HepG2 (cell line): ENCODE results near the gene SUN5. TPM values are rescaled to one million over a fixed set of nuclear protein-coding genes. Genes with fewer than 3 reads are reported as not detected.
A peak's percentile ranks its signal among the peaks of the same experiment; 100 is the strongest.

ENCODE experiments used
- ATAC-seq: fragments of 200-7000 bp; cut with Tn5 transposase; 3 replicates; pipeline ENCODE4 v1.9.1; 2020; ENCODE audit warnings: mild to moderate bottlenecking, moderate library complexity
- BruUV-seq: library from RNA; stranded (reverse); fragments of 400-500 nt; replicated peaks from 2 replicates; lab custom pipeline; 2021; lab: Mats Ljungman, UMichigan
- CTCF ChIA-PET: fragments of 300-600 bp; formaldehyde crosslinking; extraction: SDS; loops from one replicate; lab custom pipeline; 2021; ENCODE audit warnings: low total read pairs, inconsistent platforms, low intra/inter-chr PET ratio; lab: Yijun Ruan, JAX
- POLR2A ChIA-PET: fragments of 350-600 bp; sonication (Branson Sonifier 250); formaldehyde crosslinking; loops from one replicate; lab custom pipeline; 2020; ENCODE audit warnings: antibody characterized with exemption, inconsistent platforms; lab: Yijun Ruan, JAX
- DNase-seq: peaks from one replicate; pipeline ENCODE4 v3.0.0-alpha.2; 2015; ENCODE audit warnings: low spot score
- FAIRE-seq: peaks from 3 replicates; lab custom pipeline; 2011; peaks lifted over from hg19 to GRCh38; lab: Jason Lieb, UNC
- H2AFZ ChIP-seq: one replicate; pipeline ENCODE4 v1.6.1; 2011; ENCODE audit warnings: low read length, inconsistent platforms
- H3K27ac ChIP-seq: fragments of 300-600 bp; 3 replicates; pipeline ENCODE4 v1.8.0; 2011; ENCODE audit warnings: mixed run types, mild to moderate bottlenecking, mixed read lengths, low read length, inconsistent platforms; ENCODE audit not compliant: insufficient read depth; ENCODE audit errors: extremely low read length
- H3K27me3 ChIP-seq, 2 experiments: fragments of 200-600 bp in 1 of 2; 2 replicates in 1 of 2; 3 replicates in 1 of 2; pipeline versions ENCODE4 v1.6.0 to v1.8.0; 2011; ENCODE audit warnings: low read length in 2 of 2, mild to moderate bottlenecking in 2 of 2, moderate library complexity in 2 of 2, inconsistent platforms in 1 of 2; ENCODE audit not compliant: insufficient read depth in 2 of 2, control insufficient read depth in 1 of 2
- H3K36me3 ChIP-seq, 2 experiments: fragments of 200-600 bp in 1 of 2; replicated peaks in 1 of 2; 2 replicates in 1 of 2; 3 replicates in 1 of 2; pipeline versions ENCODE4 v1.5.1 to v1.8.0; 2011; ENCODE audit warnings: low read length in 2 of 2, inconsistent platforms in 1 of 2; ENCODE audit not compliant: insufficient read depth in 2 of 2, control insufficient read depth in 1 of 2
- H3K4me1 ChIP-seq: 2 replicates; pipeline ENCODE4 v1.5.1; 2012; ENCODE audit warnings: low read length, inconsistent platforms; ENCODE audit not compliant: insufficient read depth
- H3K4me2 ChIP-seq: 2 replicates; pipeline ENCODE4 v1.6.0; 2011; ENCODE audit warnings: low read depth, low read length, inconsistent platforms
- H3K4me3 ChIP-seq, 3 experiments: fragments of 200-600 bp in 1 of 3; sonication (generic), shearing (Covaris generic) in 1 of 3; replicated peaks in 1 of 3; 2 replicates each; pipeline ENCODE4 v1.5.1; 2011 to 2016; ENCODE audit warnings: low read length in 3 of 3, inconsistent platforms in 2 of 3, low read depth in 2 of 3, mild to moderate bottlenecking in 2 of 3, control low read depth in 1 of 3, mixed read lengths in 1 of 3; ENCODE audit not compliant: insufficient read depth in 1 of 3
- H3K79me2 ChIP-seq: one replicate; pipeline ENCODE4 v1.6.1; 2011; ENCODE audit warnings: low read length, inconsistent platforms; ENCODE audit not compliant: insufficient read depth
- H3K9ac ChIP-seq: 2 replicates; pipeline ENCODE4 v1.6.0; 2011; ENCODE audit warnings: mild to moderate bottlenecking, low read depth, low read length, inconsistent platforms; ENCODE audit not compliant: insufficient read depth
- H3K9me3 ChIP-seq: 2 replicates; pipeline ENCODE4 v1.5.1; 2012; ENCODE audit warnings: mild to moderate bottlenecking, low read length
- H4K20me1 ChIP-seq: 2 replicates; pipeline ENCODE4 v1.6.0; 2011; ENCODE audit warnings: inconsistent platforms, mild to moderate bottlenecking, low read length, moderate library complexity; ENCODE audit not compliant: insufficient read depth
- AGO2 ChIP-seq: fragments of 200-400 bp; formaldehyde crosslinking; optimal IDR thresholded peaks from 2 replicates; pipeline ENCODE3; 2017; ENCODE audit warnings: mild to moderate bottlenecking, low read depth, low read length, moderate library complexity
- CREM ChIP-seq, 2 experiments: sonication (generic) in 1 of 2; formaldehyde crosslinking in 1 of 2; IDR thresholded peaks; 2 replicates each; pipeline versions ENCODE4 v1.4.0 to v1.6.1; 2016 to 2020; ENCODE audit warnings: antibody characterized with exemption in 1 of 2, mild to moderate bottlenecking in 1 of 2, missing genetic modification reagents in 1 of 2
- DR1 ChIP-seq: sonication (generic); formaldehyde crosslinking; IDR thresholded peaks from 2 replicates; pipeline ENCODE4 v1.8.0; 2021; ENCODE audit warnings: mild to moderate bottlenecking, missing genetic modification reagents, inconsistent platforms
- HDAC1 ChIP-seq: sonication (generic); formaldehyde crosslinking; IDR thresholded peaks from 2 replicates; pipeline ENCODE4 v1.5.1; 2020; ENCODE audit warnings: mild to moderate bottlenecking, missing genetic modification reagents
- HNRNPLL ChIP-seq: fragments of 200-400 bp; formaldehyde crosslinking; IDR thresholded peaks from 2 replicates; pipeline ENCODE4 v1.6.1; 2017; ENCODE audit warnings: mild to moderate bottlenecking, low read depth, low read length; ENCODE audit not compliant: poor library complexity, severe bottlenecking
- MED13 ChIP-seq: sonication (generic); formaldehyde crosslinking; IDR thresholded peaks from 2 replicates; pipeline ENCODE4 v1.5.0; 2020; ENCODE audit warnings: missing genetic modification reagents
- MED8 ChIP-seq: sonication (generic); formaldehyde crosslinking; IDR thresholded peaks from 2 replicates; pipeline ENCODE4 v1.8.1; 2023; ENCODE audit warnings: mild to moderate bottlenecking, missing genetic modification reagents; ENCODE audit not compliant: insufficient replicate concordance
- NR2F2 ChIP-seq: IDR thresholded peaks from 2 replicates; pipeline ENCODE4 v1.6.1; 2012; ENCODE audit warnings: low read depth, inconsistent platforms, borderline replicate concordance
- PAF1 ChIP-seq: IDR thresholded peaks from 2 replicates; pipeline ENCODE4 v1.6.1; 2016; ENCODE audit warnings: missing genetic modification reagents, missing compliant biosample characterization
- SOX6 ChIP-seq, 2 experiments: fragments of 450-650 bp in 1 of 2; sonication (generic) in 1 of 2; formaldehyde crosslinking in 1 of 2; IDR thresholded peaks; 2 replicates each; pipeline versions ENCODE4 v1.4.0 to v1.6.1; 2017 to 2020; ENCODE audit warnings: antibody characterized with exemption in 1 of 2, mild to moderate bottlenecking in 1 of 2, missing genetic modification reagents in 1 of 2
- SRY ChIP-seq: sonication (generic); formaldehyde crosslinking; IDR thresholded peaks from 2 replicates; pipeline ENCODE4 v1.8.0; 2022; ENCODE audit warnings: mild to moderate bottlenecking, missing genetic modification reagents
- TEAD3 ChIP-seq: optimal IDR thresholded peaks from 2 replicates; pipeline ENCODE3; 2016; ENCODE audit warnings: borderline replicate concordance
- TGIF2 ChIP-seq: IDR thresholded peaks from 2 replicates; pipeline ENCODE4 v1.6.1; 2016; ENCODE audit warnings: control low read depth, missing compliant biosample characterization
- ZKSCAN1 ChIP-seq: fragments of 150-350 bp; IDR thresholded peaks from 2 replicates; pipeline ENCODE4 v1.6.1; 2014; ENCODE audit warnings: low read length
- ZNF207 ChIP-seq: fragments of 450-650 bp; IDR thresholded peaks from 2 replicates; pipeline ENCODE4 v1.6.1; 2016; ENCODE audit warnings: antibody characterized with exemption, borderline replicate concordance
- ZNF780A ChIP-seq: sonication (generic); formaldehyde crosslinking; IDR thresholded peaks from 2 replicates; pipeline ENCODE4 v1.8.0; 2022; ENCODE audit warnings: mild to moderate bottlenecking, missing genetic modification reagents, moderate library complexity
- WGBS: methylation state at CpG from one replicate; pipeline ENCODE4 v1.1.6; 2017; ENCODE audit warnings: low lambda C conversion rate; 5-methylcytosine and 5-hydroxymethylcytosine counted together
- in situ Hi-C: cut with HindIII; loops from 2 replicates; pipeline ENCODE4 v1.10.0; 2017; ENCODE audit warnings: low pct_unique_long_range_greater_than_20kb; ENCODE audit not compliant: extremely low pct_ligation_motif_present
- intact Hi-C: fragments of 100-400 bp; cut with micrococcal nuclease; formaldehyde crosslinking; loops from one replicate; pipeline ENCODE4 v1.10.0; 2022; ENCODE audit not compliant: unreplicated experiment
- polyA plus RNA-seq, 8 experiments: library from polyadenylated mRNA; depleted of rRNA in 3 of 8; stranded (reverse) in 7 of 8; unstranded in 1 of 8; fragments of >200 nt; fragmentation: Illumina TruSeq in 4 of 8; extraction: Trizol in 4 of 8; gene quantifications; 2 replicates each; pipeline versions ENCODE4 v1.2.1 to v1.2.3, GENCODE V29; 2011 to 2016; ENCODE audit warnings: low read depth in 4 of 8, missing spikeins in 1 of 8, mixed read lengths in 1 of 8; ENCODE audit not compliant: insufficient read depth in 1 of 8
- total RNA-seq, 5 experiments: library from RNA; depleted of rRNA; stranded (reverse); fragments of >200 nt; fragmentation: Illumina TruSeq; extraction: Trizol; gene quantifications; 2 replicates each; pipeline ENCODE4 v1.2.3, GENCODE V29; 2016; ENCODE audit warnings: low read depth in 1 of 5
- TF ChIP-seq, protein P1 (sequence below): sonication (generic); formaldehyde crosslinking; IDR thresholded peaks from 2 replicates; pipeline ENCODE4 v1.4.0; 2020; ENCODE audit warnings: missing genetic modification reagents
- TF ChIP-seq, protein P2 (sequence below): sonication (generic); formaldehyde crosslinking; IDR thresholded peaks from 2 replicates; pipeline ENCODE4 v1.8.0; 2022; ENCODE audit warnings: missing genetic modification reagents, mild to moderate bottlenecking, borderline replicate concordance
- TF ChIP-seq, protein P3 (sequence below): sonication (generic); formaldehyde crosslinking; IDR thresholded peaks from 2 replicates; pipeline ENCODE4 v1.5.0; 2020; ENCODE audit warnings: mild to moderate bottlenecking, missing genetic modification reagents

SUN5 gene
- total and polyA plus RNA-seq, 2 of the 13 experiments (the other 11 are each of a cell fraction or from before 2014, with no cell fraction given), result not detected

DNA sequence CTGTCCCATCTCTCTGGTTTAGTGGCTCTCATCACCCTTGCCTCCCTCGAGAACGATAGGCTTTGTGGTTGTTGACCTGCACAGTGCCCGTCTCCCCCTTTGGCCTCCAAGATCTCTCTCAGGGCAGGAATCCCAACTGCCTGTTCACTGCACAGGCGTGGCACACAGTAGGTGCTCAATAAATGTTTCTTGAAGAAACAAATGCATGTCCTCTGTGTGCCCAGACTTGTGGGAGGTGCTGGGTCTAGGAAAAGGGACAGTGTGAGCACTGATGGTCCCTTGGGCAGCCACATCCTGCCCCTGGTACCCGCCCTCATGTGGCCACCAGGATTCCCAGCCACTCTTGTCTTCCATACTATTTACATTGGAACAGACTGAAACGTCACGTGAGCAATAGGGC, 24.6 kb upstream of the SUN5 start (continued):
- TF ChIP-seq HDAC1 (CRISPR knock-in tag) (no peak), MED8 (peak; percentile 38), ZKSCAN1 (peak; percentile 86)

DNA sequence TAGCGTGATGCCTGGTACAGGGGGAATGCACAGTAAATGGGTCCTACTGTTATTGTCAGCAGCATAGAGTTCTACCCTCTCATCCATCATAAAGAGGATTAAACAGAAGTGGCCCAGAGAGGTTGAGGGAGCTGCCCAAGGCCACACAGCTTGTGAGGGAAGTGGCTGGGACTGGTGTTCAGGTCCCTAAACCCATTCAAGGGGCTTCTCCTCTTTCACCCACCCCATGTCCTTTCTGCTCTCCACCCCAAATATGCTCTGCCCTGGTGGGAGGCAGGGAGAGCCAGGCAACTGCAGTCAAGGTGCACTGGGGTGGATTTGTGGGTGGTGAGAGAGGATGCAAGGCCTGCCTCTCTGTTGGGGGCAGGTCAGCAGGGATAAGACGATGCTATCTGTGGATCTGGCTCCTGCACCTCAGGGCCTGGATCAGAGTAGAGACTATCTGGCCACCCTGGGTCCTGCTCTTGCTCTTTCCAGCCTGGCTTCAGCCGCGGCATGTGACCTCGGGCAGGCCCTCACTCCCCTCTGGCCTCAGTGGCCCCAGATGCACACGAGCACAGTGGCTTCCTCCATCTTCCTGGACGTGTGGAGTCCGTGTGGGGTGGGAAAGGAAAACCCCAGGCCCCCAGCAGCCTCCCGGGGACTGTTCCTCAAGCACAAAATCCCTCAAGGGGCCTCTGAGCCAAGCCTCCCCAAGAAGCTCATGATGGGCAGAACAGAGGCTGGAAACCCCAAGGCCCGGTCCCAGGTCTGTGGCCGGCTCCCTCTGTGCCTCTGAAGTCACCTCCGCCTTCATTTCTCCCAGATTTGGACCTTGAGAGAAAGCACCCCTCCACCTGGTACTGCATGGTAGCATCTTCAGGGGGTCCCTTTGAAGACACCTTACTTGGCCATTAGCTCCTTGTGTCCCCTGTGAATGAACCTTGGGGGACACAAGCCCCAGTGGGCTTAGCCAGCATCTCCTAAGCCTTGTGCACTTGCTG, 23.8 kb upstream of the SUN5 start:
- WGBS, result 22% methylated on average over 11 of the region's 12 CpGs
- no peak overlapping the region for H2AFZ ChIP-seq
- no TSS peak for BruUV-seq
- DNase-seq, result no peak
- H3K79me2 ChIP-seq, result no peaks in the 10 kb centered on the region
- intact Hi-C loops (no loop called here), in situ Hi-C loops (no loop called here)
- no peak overlapping the region for H3K4me2 ChIP-seq
- ChIA-PET CTCF (no interaction called here), POLR2A (interaction anchor here (0.7 to 1.4 kb wide), 3 partner anchors 16 to 21 kb away, joined by 3 read pairs; no protein-coding TSS in a partner anchor)
- H3K4me1 ChIP-seq, result peaks cover 20% of the 10 kb centered on the region
- no peaks in the 10 kb centered on the region for H3K9me3 ChIP-seq
- no peak overlapping the region for H3K27ac ChIP-seq
- peaks cover 0 to 2% of the 10 kb centered on the region in 2 experiments; a peak in 1 of 5 replicates for H3K36me3 ChIP-seq
- peak; percentile 8 for ATAC-seq
- H3K9ac ChIP-seq, result no peak overlapping the region
- no peak overlapping the region for H3K4me3 ChIP-seq
- H4K20me1 ChIP-seq, result peaks cover 11% of the 10 kb centered on the region; the same call in 1 of the 2 replicates
- H3K27me3 ChIP-seq, result peaks cover 0 to 19% of the 10 kb centered on the region in 2 experiments; a peak in 3 of 5 replicates
- FAIRE-seq, result no peak
- 0 out of 2 replicates have a peak, but pooled peaks have one; percentile 38 for TF ChIP-seq MED13 (CRISPR knock-in tag)
- TF ChIP-seq DR1 (CRISPR knock-in tag), result 0 out of 2 replicates have a peak, but pooled peaks have one; percentile 27
- no peak for TF ChIP-seq ZNF207
- 0 out of 2 replicates have a peak, but pooled peaks have one; percentile 43 for TF ChIP-seq PAF1 (CRISPR knock-in tag)
- TF ChIP-seq CREM (IDR thresholded peaks at IDR 0.05), result no peak
- TF ChIP-seq CREM (CRISPR knock-in tag; IDR thresholded peaks at IDR 0.05), result no peak
- TF ChIP-seq, protein P1, sequence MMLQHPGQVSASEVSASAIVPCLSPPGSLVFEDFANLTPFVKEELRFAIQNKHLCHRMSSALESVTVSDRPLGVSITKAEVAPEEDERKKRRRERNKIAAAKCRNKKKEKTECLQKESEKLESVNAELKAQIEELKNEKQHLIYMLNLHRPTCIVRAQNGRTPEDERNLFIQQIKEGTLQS (CRISPR knock-in tag), result no peak
- TF ChIP-seq TEAD3 (CRISPR knock-in tag), result no peak
- TF ChIP-seq HNRNPLL, result peak; percentile 42
- TF ChIP-seq SRY, result 0 out of 2 replicates have a peak, but pooled peaks have one; percentile 29
- TF ChIP-seq SOX6 (IDR thresholded peaks at IDR 0.05), result no peak
- TF ChIP-seq SOX6 (CRISPR knock-in tag; IDR thresholded peaks at IDR 0.05), result no peak
- TF ChIP-seq, protein P2, sequence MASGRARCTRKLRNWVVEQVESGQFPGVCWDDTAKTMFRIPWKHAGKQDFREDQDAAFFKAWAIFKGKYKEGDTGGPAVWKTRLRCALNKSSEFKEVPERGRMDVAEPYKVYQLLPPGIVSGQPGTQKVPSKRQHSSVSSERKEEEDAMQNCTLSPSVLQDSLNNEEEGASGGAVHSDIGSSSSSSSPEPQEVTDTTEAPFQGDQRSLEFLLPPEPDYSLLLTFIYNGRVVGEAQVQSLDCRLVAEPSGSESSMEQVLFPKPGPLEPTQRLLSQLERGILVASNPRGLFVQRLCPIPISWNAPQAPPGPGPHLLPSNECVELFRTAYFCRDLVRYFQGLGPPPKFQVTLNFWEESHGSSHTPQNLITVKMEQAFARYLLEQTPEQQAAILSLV, result no peak
- no peak for TF ChIP-seq TGIF2 (CRISPR knock-in tag)
- TF ChIP-seq AGO2, result peak; percentile 97
- TF ChIP-seq NR2F2, result no peak
- no peak for TF ChIP-seq ZNF780A (CRISPR knock-in tag)
- TF ChIP-seq, protein P3, sequence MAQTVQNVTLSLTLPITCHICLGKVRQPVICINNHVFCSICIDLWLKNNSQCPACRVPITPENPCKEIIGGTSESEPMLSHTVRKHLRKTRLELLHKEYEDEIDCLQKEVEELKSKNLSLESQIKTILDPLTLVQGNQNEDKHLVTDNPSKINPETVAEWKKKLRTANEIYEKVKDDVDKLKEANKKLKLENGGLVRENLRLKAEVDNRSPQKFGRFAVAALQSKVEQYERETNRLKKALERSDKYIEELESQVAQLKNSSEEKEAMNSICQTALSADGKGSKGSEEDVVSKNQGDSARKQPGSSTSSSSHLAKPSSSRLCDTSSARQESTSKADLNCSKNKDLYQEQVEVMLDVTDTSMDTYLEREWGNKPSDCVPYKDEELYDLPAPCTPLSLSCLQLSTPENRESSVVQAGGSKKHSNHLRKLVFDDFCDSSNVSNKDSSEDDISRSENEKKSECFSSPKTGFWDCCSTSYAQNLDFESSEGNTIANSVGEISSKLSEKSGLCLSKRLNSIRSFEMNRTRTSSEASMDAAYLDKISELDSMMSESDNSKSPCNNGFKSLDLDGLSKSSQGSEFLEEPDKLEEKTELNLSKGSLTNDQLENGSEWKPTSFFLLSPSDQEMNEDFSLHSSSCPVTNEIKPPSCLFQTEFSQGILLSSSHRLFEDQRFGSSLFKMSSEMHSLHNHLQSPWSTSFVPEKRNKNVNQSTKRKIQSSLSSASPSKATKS (CRISPR knock-in tag), result no peak
